Activated naive CD8-positive, alpha-beta T cell treated with anti-CD3 and anti-CD28 coated beads for 36 hours (primary cell): ENCODE results near the gene PDE1C. TPM values are rescaled to one million over a fixed set of nuclear protein-coding genes. Genes with fewer than 3 reads are reported as not detected.

ENCODE experiments used
- DNase-seq: peaks from one replicate; pipeline ENCODE4 v3.0.0; 2021
- H3K27ac Mint-ChIP-seq: one replicate; pipeline ENCODE4 v1.8.0; 2022; ENCODE audit warnings: mild to moderate bottlenecking, moderate library complexity, mixed read lengths
- H3K27me3 Mint-ChIP-seq: one replicate; pipeline ENCODE4 v1.8.0; 2022; ENCODE audit warnings: mild to moderate bottlenecking, mixed read lengths
- H3K36me3 Mint-ChIP-seq: one replicate; pipeline ENCODE4 v1.8.0; 2021; ENCODE audit warnings: mild to moderate bottlenecking, mixed read lengths
- H3K4me1 Mint-ChIP-seq: one replicate; pipeline ENCODE4 v1.8.0; 2021; ENCODE audit warnings: mixed read lengths
- H3K4me3 Mint-ChIP-seq: one replicate; pipeline ENCODE4 v1.8.0; 2022; ENCODE audit warnings: mild to moderate bottlenecking, moderate library complexity, mixed read lengths
- H3K9me3 Mint-ChIP-seq: one replicate; pipeline ENCODE4 v1.8.0; 2022; ENCODE audit warnings: mixed read lengths
- total RNA-seq, 2 experiments: library from RNA; stranded (reverse); gene quantifications; one replicate each; pipeline ENCODE4 v1.2.3, GENCODE V29; 2021

The PDE1C gene
- total RNA-seq, 2 experiments from 2014 or later, result not detected

DNA sequence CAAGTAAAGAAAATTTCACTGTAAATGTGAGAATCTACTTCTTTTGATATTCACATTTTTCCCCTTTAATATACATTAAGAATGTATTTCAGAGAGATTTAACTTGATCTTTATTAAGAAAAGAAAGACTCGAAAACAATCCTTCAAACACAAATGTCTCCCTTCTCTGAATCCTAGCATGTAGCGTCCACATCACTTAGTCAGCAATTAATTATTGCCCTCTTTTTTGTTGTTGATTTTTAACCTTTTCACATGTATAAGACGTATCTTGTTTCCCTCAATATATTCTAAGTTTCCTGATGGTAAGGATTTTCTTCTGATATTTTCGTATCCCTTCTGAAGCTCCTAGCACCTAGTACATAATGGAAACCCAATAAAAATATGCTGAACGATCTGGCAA is 6.6 kb downstream of the PDE1C start:
- Mint-ChIP-seq H3K36me3 (no peaks in the 10 kb centered on the region), H3K4me3 (no peak overlapping the region), H3K27me3 (peaks cover 7% of the 10 kb centered on the region), H3K4me1 (no peaks in the 10 kb centered on the region), H3K27ac (no peak overlapping the region), H3K9me3 (no peaks in the 10 kb centered on the region)
- DNase-seq, result no peak

DNA sequence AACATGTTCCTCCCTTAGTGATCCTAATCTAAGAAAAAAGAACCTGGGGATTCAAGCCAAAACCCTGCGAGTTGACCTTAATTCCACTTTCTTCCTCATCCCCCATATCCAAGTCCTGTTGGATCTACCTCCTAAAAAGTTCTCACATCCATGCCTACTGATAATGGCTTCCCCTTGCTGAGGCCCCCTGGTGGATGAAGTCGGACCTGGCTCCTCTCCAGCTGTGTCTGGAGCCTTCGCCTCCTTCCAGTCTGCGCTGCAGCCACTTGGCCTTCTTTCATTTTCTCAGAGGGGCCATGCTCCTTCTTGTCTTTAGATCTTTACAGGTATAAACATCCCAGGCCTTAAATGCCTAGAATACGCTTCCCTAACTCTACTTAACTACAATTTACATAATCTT is 8.1 kb downstream of the PDE1C start:
- H3K4me3 Mint-ChIP-seq, result no peak overlapping the region
- peaks cover 2% of the 10 kb centered on the region for H3K27me3 Mint-ChIP-seq
- no peaks in the 10 kb centered on the region for H3K9me3 Mint-ChIP-seq
- no peaks in the 10 kb centered on the region for H3K4me1 Mint-ChIP-seq
- peak; percentile 2 for DNase-seq
- H3K27ac Mint-ChIP-seq, result no peak overlapping the region
- no peaks in the 10 kb centered on the region for H3K36me3 Mint-ChIP-seq

DNA sequence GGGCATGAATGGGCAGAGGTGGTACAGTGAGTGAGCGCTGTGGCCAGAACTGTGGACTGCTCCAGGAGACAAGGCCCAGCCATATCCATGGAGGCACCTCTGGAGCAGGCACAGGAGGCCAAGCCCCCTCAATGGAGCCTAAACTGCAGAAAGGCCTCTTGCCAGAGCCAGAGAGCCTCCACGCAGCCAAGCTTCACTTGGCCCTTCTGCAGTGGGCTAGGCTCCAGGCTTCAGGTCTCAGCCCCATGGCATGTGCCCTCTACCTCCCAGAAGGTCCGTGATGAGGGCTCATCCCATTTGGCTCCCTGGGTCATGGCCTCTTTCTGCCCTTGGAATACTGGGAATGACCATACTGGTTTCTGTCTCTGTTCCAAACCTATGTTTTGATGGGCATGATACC is 8.9 kb downstream of the PDE1C start:
- Mint-ChIP-seq H3K4me3 (no peak overlapping the region), H3K27ac (no peak overlapping the region), H3K9me3 (no peaks in the 10 kb centered on the region), H3K36me3 (no peaks in the 10 kb centered on the region), H3K4me1 (no peaks in the 10 kb centered on the region), H3K27me3 (no peaks in the 10 kb centered on the region)
- no peak for DNase-seq

DNA sequence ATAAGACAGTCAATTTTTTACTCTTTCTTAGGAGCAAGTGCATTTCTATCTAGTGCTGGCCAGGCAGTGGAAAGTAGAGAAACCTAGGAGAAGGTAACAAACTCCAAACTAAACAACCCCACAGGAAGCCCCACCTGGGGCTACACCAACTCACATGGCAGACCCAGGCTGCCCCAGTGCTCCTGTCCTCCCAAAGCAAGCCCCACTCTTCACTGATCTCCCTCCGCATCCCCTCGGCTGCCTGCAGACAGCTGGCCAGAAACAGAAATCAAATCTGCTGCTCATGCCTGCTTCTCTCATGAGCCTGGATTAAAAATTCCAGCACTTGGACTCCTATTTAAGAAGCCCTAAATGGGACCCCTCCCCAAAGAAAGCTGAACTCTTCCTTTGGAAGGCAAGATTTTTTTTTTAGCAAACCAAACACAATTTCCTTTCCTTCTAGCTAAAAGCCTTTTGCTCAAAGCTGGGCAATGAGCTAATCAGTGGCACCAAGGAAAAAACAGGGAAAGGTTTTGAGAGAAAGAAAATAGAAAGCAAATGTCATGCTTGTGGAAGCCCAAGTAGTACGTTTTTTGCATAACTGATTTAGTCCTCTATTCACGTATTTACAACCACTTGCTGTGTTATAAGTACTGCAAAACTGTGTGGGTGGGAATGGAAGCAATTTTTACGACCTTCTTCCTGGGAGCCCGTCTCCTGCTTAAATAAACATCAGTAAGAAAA is 10.8 kb downstream of the PDE1C start:
- H3K4me1 Mint-ChIP-seq, result no peaks in the 10 kb centered on the region
- no peak for DNase-seq
- no peaks in the 10 kb centered on the region for H3K36me3 Mint-ChIP-seq
- H3K4me3 Mint-ChIP-seq, result no peak overlapping the region
- H3K9me3 Mint-ChIP-seq, result no peaks in the 10 kb centered on the region
- no peaks in the 10 kb centered on the region for H3K27me3 Mint-ChIP-seq
- H3K27ac Mint-ChIP-seq, result no peak overlapping the region

DNA sequence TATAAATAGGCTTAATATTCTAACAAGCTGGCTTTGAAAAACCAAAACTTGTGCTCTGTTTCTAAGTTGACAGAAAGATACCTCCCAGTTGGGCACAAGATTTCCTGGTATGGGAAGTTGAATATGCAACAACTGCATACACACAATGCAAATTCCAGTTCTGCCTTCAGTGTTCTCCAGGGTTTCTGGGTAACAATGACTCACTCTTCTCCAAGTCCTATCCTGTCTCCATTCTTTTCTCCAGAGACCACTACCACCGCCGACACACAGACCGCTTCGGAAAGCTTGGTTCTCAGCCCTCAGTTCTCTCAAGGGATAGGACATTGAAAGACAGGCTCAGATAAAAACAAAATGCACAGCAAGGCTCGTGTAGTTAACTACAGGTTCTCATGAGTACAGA is 12.2 kb downstream of the PDE1C start:
- Mint-ChIP-seq H3K4me3 (no peak overlapping the region), H3K4me1 (no peaks in the 10 kb centered on the region), H3K36me3 (no peaks in the 10 kb centered on the region), H3K27ac (no peak overlapping the region), H3K9me3 (no peaks in the 10 kb centered on the region), H3K27me3 (no peaks in the 10 kb centered on the region)
- no peak for DNase-seq

DNA sequence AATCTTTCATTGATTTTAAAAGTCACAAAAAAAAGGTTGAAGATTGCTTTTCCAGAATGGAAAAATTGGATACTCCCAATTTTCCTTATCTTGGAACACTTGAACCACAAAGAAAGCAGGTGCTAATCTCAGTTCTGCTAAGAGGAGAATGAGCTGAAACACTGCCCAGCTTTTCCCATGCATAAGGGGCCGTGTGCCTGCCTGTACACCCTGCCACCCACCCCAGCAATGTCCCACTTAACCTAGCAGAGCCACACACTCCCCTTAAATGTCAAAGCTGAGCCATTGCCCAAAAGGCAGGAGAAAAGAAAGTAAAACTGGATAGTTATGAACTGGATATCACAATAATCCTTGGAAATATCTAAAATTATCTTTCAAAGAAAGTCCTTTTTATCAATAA is 13.4 kb downstream of the PDE1C start:
- H3K27me3 Mint-ChIP-seq, result no peaks in the 10 kb centered on the region
- no peaks in the 10 kb centered on the region for H3K36me3 Mint-ChIP-seq
- no peaks in the 10 kb centered on the region for H3K4me1 Mint-ChIP-seq
- H3K9me3 Mint-ChIP-seq, result no peaks in the 10 kb centered on the region
- H3K27ac Mint-ChIP-seq, result no peak overlapping the region
- no peak for DNase-seq
- H3K4me3 Mint-ChIP-seq, result no peak overlapping the region

DNA sequence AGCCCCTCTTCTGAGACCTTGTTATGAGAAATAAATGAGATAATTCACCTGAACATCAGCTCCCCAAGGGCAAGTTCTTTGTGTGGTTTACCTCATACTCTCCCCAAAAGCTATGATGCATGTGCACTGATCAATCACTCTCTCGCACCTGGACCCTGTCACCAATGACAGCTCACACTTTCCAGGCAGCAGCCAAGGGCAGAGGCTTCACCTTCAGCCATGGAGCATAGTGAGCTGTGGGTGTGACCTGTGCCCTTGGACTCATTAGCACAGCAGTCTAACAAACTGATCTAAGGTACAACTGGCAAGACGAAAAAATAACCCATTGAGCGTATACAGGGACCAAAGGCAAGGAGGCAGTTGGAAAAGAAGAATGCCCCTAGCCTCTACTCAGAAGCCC is 17.0 kb downstream of the PDE1C start:
- Mint-ChIP-seq H3K27me3 (peaks cover 2% of the 10 kb centered on the region), H3K4me1 (peaks cover 2% of the 10 kb centered on the region), H3K4me3 (no peak overlapping the region), H3K36me3 (no peaks in the 10 kb centered on the region), H3K9me3 (peaks cover 1% of the 10 kb centered on the region), H3K27ac (no peak overlapping the region)
- DNase-seq, result no peak

DNA sequence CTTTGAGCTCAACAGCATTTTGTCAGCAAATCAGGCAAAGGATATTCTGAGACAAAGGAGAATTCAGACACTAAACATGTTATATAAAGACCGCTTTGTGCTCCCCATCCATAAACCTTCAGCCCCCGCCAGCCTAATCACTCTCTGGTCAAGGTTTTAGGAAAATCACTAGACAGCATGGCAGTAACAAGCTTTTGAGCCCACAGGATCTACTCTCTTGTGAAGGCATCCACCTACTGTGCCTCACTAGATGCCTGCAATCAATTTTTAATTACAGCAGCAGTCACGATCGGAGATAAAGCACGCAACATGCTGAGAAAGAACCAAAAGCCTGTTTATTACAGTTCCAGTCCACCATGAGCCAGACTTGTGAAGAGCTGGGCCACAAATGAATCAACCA is 19.1 kb downstream of the PDE1C start:
- Mint-ChIP-seq H3K27ac (no peak overlapping the region), H3K36me3 (no peaks in the 10 kb centered on the region), H3K9me3 (peaks cover 1% of the 10 kb centered on the region), H3K4me3 (no peak overlapping the region), H3K4me1 (peaks cover 2% of the 10 kb centered on the region), H3K27me3 (peaks cover 4% of the 10 kb centered on the region)
- no peak for DNase-seq

DNA sequence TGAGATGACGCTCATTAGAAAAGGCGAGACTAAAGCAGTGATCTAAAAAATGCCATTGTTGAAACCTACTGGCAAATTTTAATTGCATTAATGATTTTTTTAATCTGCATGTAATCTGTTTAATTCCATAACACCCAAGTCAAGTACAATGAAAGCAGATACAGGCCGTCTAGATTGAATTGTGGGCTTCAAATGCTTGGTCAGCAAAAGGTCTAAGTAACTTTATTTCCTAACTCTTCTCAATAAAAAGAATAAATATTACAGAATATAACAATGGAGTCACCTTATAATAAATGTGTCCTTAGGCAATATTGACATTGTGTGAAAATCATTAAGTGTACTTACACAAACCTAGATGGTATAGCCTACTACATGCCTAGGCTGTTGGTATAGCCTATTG is 20.6 kb downstream of the PDE1C start:
- Mint-ChIP-seq H3K27me3 (peaks cover 4% of the 10 kb centered on the region), H3K4me3 (no peak overlapping the region), H3K9me3 (peaks cover 1% of the 10 kb centered on the region), H3K36me3 (no peaks in the 10 kb centered on the region), H3K4me1 (peaks cover 2% of the 10 kb centered on the region), H3K27ac (no peak overlapping the region)
- DNase-seq, result no peak

DNA sequence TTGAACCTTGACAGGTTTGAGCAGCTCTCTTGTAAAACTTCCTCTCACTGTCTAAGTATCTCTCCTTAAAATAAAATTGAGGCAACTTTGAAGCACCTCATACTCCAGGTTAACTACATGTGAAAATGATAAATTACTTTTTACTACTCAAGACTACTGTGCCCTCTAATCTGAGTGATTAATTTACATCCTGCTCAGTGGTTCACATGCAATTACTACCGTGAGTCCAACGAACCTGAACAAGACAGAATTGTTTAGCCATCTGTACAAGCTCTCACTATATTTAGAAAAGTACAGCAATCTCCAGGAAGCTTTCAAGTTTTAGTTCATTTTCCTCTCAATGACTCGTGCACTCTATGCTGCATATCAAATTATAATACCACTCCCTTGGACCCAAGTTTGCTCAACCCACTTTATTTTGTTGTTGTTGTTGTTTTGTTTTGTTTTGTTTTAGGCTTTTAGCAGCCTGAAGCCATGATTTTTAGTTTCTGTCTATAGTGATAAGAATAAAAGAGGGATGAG is 21.2 kb downstream of the PDE1C start:
- no peaks in the 10 kb centered on the region for H3K36me3 Mint-ChIP-seq
- DNase-seq, result no peak
- peaks cover 1% of the 10 kb centered on the region for H3K9me3 Mint-ChIP-seq
- H3K4me1 Mint-ChIP-seq, result peaks cover 2% of the 10 kb centered on the region
- H3K27me3 Mint-ChIP-seq, result peaks cover 4% of the 10 kb centered on the region
- no peak overlapping the region for H3K4me3 Mint-ChIP-seq
- no peak overlapping the region for H3K27ac Mint-ChIP-seq

DNA sequence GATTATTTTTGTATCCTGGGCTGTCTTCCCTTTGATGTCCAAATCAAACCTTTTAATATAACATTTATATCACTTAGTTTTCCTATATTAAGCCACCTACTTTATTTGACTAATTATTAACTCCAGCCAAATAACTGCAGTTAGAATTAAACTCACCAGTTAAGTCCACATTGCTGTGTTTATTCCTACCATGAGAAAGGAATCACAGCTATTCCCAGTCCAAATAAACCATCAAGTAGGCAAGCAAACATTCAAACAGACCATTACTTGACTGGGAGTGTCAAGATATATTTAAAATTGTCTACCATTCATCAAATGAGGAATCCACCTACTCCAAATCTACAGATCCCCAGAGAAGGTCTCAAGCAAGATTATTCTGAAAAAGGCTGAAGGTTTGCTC is 22.4 kb downstream of the PDE1C start:
- Mint-ChIP-seq H3K36me3 (no peaks in the 10 kb centered on the region), H3K27me3 (peaks cover 4% of the 10 kb centered on the region), H3K4me3 (no peak overlapping the region), H3K4me1 (peaks cover 2% of the 10 kb centered on the region), H3K27ac (no peak overlapping the region), H3K9me3 (peaks cover 1% of the 10 kb centered on the region)
- DNase-seq, result no peak

DNA sequence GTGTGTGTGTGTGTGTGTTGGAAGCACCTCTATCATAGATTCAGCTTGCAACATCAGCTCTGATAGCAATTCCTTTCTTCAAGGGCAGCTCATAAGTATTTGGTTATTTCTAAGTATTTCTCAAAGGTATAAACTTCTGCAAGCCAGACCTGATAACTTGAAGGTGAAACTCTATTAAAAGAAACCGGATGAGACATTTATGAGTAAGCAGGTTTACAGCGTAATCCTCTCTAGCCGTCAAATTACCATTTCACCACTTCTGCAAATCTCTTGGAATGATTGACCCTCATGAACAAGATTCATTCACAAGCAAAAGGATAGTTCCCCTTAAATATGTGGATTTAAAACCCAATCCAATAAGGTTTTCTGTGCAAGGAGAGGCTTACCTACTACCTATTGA is 23.1 kb downstream of the PDE1C start:
- H3K4me1 Mint-ChIP-seq, result peaks cover 2% of the 10 kb centered on the region
- peaks cover 1% of the 10 kb centered on the region for H3K9me3 Mint-ChIP-seq
- DNase-seq, result no peak
- H3K4me3 Mint-ChIP-seq, result no peak overlapping the region
- H3K27me3 Mint-ChIP-seq, result peaks cover 4% of the 10 kb centered on the region
- no peaks in the 10 kb centered on the region for H3K36me3 Mint-ChIP-seq
- H3K27ac Mint-ChIP-seq, result no peak overlapping the region

DNA sequence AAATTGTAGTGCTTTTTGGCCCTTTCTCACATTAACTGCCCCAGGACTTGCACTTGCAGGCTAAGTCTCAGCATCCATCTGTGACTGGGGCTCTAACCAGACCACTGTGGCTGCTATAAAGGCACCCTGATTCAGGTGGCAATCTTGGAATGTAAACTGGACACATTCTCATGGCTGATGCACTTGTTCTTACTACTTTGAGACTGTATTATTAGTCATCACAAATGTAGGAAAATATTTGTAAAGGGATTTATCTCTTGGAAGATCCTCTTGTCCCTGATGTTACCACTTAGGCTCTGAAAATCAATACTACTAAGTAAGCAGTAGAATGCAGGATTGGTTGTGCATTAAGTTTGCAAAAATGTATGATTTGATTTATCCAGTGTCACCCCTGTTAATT is 25.0 kb downstream of the PDE1C start:
- Mint-ChIP-seq H3K27me3 (peaks cover 4% of the 10 kb centered on the region), H3K36me3 (no peaks in the 10 kb centered on the region), H3K9me3 (peaks cover 1% of the 10 kb centered on the region), H3K4me1 (peaks cover 2% of the 10 kb centered on the region), H3K4me3 (no peak overlapping the region), H3K27ac (no peak overlapping the region)
- no peak for DNase-seq

DNA sequence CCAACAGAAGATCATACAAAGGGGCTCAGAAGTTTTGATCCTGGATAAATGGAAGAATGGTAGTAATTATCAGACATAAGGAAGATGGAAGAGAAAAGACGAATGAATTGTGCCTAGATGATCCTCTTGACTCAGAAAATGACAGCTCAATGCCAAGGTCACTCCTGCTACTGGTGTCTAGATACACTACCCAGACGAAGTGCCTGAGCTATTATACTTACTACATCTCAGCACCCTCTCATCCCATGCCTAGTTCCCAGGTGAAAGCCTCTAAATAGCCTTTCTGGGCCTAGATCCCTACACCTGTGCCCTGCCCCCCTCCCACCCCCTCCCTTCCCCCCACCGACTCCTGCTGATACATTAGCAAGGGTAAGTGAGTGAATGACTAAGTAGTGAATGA is 25.5 kb downstream of the PDE1C start:
- Mint-ChIP-seq H3K36me3 (no peaks in the 10 kb centered on the region), H3K9me3 (peaks cover 1% of the 10 kb centered on the region), H3K27me3 (peaks cover 4% of the 10 kb centered on the region), H3K4me3 (no peak overlapping the region), H3K27ac (no peak overlapping the region), H3K4me1 (peaks cover 2% of the 10 kb centered on the region)
- no peak for DNase-seq

DNA sequence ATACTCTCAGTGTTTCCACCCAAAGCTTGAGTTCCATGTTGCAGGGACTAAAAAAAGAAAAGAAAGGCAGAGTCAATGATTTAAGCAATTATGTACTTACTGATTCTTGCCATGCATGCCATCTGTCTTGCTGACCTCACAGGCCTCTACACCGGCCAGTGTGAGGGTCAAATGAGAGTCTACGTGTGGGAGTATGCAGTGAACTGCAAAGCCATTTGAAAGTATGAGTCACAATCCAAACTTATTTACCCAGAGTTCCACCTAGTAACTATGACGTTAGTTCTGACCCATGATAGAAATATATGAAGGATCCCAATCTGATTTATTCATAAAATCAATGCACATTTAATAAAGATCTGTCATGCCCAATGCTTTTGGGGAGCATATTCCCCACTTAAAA is 26.5 kb downstream of the PDE1C start:
- no peak overlapping the region for H3K27ac Mint-ChIP-seq
- no peak overlapping the region for H3K4me3 Mint-ChIP-seq
- H3K4me1 Mint-ChIP-seq, result no peaks in the 10 kb centered on the region
- peaks cover 2% of the 10 kb centered on the region for H3K9me3 Mint-ChIP-seq
- H3K27me3 Mint-ChIP-seq, result peaks cover 4% of the 10 kb centered on the region
- no peak for DNase-seq
- no peaks in the 10 kb centered on the region for H3K36me3 Mint-ChIP-seq

DNA sequence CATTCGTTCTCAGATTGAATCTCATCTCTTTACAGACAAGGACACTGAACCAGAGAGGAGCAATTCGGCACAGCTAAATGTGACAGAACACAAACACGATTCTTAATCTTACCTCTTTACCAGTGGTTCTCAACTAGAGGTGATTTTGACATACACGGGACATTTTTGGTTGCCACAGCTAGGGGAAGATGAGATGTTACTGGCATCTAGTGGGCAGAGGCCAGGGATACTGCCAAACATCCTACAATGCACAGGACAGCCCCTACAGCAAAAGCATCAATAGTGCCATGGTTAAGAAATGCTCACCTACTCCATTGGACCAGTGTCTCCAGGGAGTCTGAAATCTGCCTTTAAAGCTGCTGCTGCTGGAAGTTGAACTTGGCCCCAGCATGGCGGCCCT is 27.3 kb downstream of the PDE1C start:
- Mint-ChIP-seq H3K4me1 (no peaks in the 10 kb centered on the region), H3K36me3 (no peaks in the 10 kb centered on the region), H3K4me3 (no peak overlapping the region), H3K9me3 (peaks cover 4% of the 10 kb centered on the region), H3K27me3 (no peaks in the 10 kb centered on the region), H3K27ac (no peak overlapping the region)
- DNase-seq, result no peak
